HepG2 (cell line): Measurements from ENCODE around the gene NBR1. TPM values are rescaled to one million over a fixed set of nuclear protein-coding genes. Genes with fewer than 3 reads are reported as not detected.

Experiments used
- ATAC-seq: fragments of 200-7000 bp; cut with Tn5 transposase; 3 replicates; pipeline ENCODE4 v1.9.1; 2020; ENCODE audit warnings: mild to moderate bottlenecking, moderate library complexity
- BruUV-seq: library from RNA; stranded (reverse); fragments of 400-500 nt; replicated peaks from 2 replicates; lab custom pipeline; 2021; lab: Mats Ljungman, UMichigan
- CTCF ChIA-PET: fragments of 300-600 bp; formaldehyde crosslinking; extraction: SDS; loops from one replicate; lab custom pipeline; 2021; ENCODE audit warnings: low total read pairs, inconsistent platforms, low intra/inter-chr PET ratio; lab: Yijun Ruan, JAX
- POLR2A ChIA-PET: fragments of 350-600 bp; sonication (Branson Sonifier 250); formaldehyde crosslinking; loops from one replicate; lab custom pipeline; 2020; ENCODE audit warnings: antibody characterized with exemption, inconsistent platforms; lab: Yijun Ruan, JAX
- DNase-seq: peaks from one replicate; pipeline ENCODE4 v3.0.0-alpha.2; 2015; ENCODE audit warnings: low spot score
- FAIRE-seq: peaks from 3 replicates; lab custom pipeline; 2011; peaks lifted over from hg19 to GRCh38; lab: Jason Lieb, UNC
- H2AFZ ChIP-seq: one replicate; pipeline ENCODE4 v1.6.1; 2011; ENCODE audit warnings: low read length, inconsistent platforms
- H3K27ac ChIP-seq: fragments of 300-600 bp; 3 replicates; pipeline ENCODE4 v1.8.0; 2011; ENCODE audit warnings: mixed run types, mild to moderate bottlenecking, mixed read lengths, low read length, inconsistent platforms; ENCODE audit not compliant: insufficient read depth; ENCODE audit errors: extremely low read length
- H3K27me3 ChIP-seq, 2 experiments: fragments of 200-600 bp in 1 of 2; 2 replicates in 1 of 2; 3 replicates in 1 of 2; pipeline versions ENCODE4 v1.6.0 to v1.8.0; 2011; ENCODE audit warnings: low read length in 2 of 2, mild to moderate bottlenecking in 2 of 2, moderate library complexity in 2 of 2, inconsistent platforms in 1 of 2; ENCODE audit not compliant: insufficient read depth in 2 of 2, control insufficient read depth in 1 of 2
- H3K36me3 ChIP-seq, 2 experiments: fragments of 200-600 bp in 1 of 2; replicated peaks in 1 of 2; 2 replicates in 1 of 2; 3 replicates in 1 of 2; pipeline versions ENCODE4 v1.5.1 to v1.8.0; 2011; ENCODE audit warnings: low read length in 2 of 2, inconsistent platforms in 1 of 2; ENCODE audit not compliant: insufficient read depth in 2 of 2, control insufficient read depth in 1 of 2
- H3K4me1 ChIP-seq: 2 replicates; pipeline ENCODE4 v1.5.1; 2012; ENCODE audit warnings: low read length, inconsistent platforms; ENCODE audit not compliant: insufficient read depth
- H3K4me2 ChIP-seq: 2 replicates; pipeline ENCODE4 v1.6.0; 2011; ENCODE audit warnings: low read depth, low read length, inconsistent platforms
- H3K4me3 ChIP-seq, 3 experiments: fragments of 200-600 bp in 1 of 3; sonication (generic), shearing (Covaris generic) in 1 of 3; replicated peaks in 1 of 3; 2 replicates each; pipeline ENCODE4 v1.5.1; 2011 to 2016; ENCODE audit warnings: low read length in 3 of 3, inconsistent platforms in 2 of 3, low read depth in 2 of 3, mild to moderate bottlenecking in 2 of 3, control low read depth in 1 of 3, mixed read lengths in 1 of 3; ENCODE audit not compliant: insufficient read depth in 1 of 3
- H3K79me2 ChIP-seq: one replicate; pipeline ENCODE4 v1.6.1; 2011; ENCODE audit warnings: low read length, inconsistent platforms; ENCODE audit not compliant: insufficient read depth
- H3K9ac ChIP-seq: 2 replicates; pipeline ENCODE4 v1.6.0; 2011; ENCODE audit warnings: mild to moderate bottlenecking, low read depth, low read length, inconsistent platforms; ENCODE audit not compliant: insufficient read depth
- H3K9me3 ChIP-seq: 2 replicates; pipeline ENCODE4 v1.5.1; 2012; ENCODE audit warnings: mild to moderate bottlenecking, low read length
- H4K20me1 ChIP-seq: 2 replicates; pipeline ENCODE4 v1.6.0; 2011; ENCODE audit warnings: inconsistent platforms, mild to moderate bottlenecking, low read length, moderate library complexity; ENCODE audit not compliant: insufficient read depth
- AGO1 ChIP-seq: fragments of 200-400 bp; formaldehyde crosslinking; IDR thresholded peaks from 2 replicates; pipeline ENCODE4 v1.6.1; 2017; ENCODE audit warnings: mild to moderate bottlenecking, low read depth, low read length, moderate library complexity; ENCODE audit not compliant: poor library complexity, severe bottlenecking
- CBX1 ChIP-seq: IDR thresholded peaks from one replicate; pipeline ENCODE4 v1.6.1; 2016; ENCODE audit warnings: antibody characterized with exemption, low read depth
- DNMT1 ChIP-seq: sonication (generic); formaldehyde crosslinking; IDR thresholded peaks from 2 replicates; pipeline ENCODE4 v1.5.1; 2020; ENCODE audit warnings: mild to moderate bottlenecking, missing genetic modification reagents
- GATAD1 ChIP-seq: IDR thresholded peaks from 2 replicates; pipeline ENCODE4 v1.6.1; 2016; ENCODE audit warnings: missing genetic modification reagents, missing compliant biosample characterization
- KLF16 ChIP-seq, 2 experiments: sonication (generic) in 1 of 2; formaldehyde crosslinking in 1 of 2; IDR thresholded peaks; 2 replicates each; pipeline versions ENCODE4 v1.6.1 to v1.8.0; 2016 to 2023; ENCODE audit warnings: missing genetic modification reagents in 2 of 2, missing compliant biosample characterization in 1 of 2
- MTA3 ChIP-seq: sonication (generic); formaldehyde crosslinking; IDR thresholded peaks from 2 replicates; pipeline ENCODE4 v1.4.0; 2020; ENCODE audit warnings: missing genetic modification reagents
- NBN ChIP-seq: fragments of 450-650 bp; conservative IDR thresholded peaks from 2 replicates; pipeline ENCODE4 v1.6.1; 2017
- RFXAP ChIP-seq: sonication (generic); formaldehyde crosslinking; IDR thresholded peaks from 2 replicates; pipeline ENCODE4 v1.4.0; 2020; ENCODE audit warnings: missing genetic modification reagents, borderline replicate concordance
- SRSF9 ChIP-seq: fragments of 200-400 bp; formaldehyde crosslinking; IDR thresholded peaks from 2 replicates; pipeline ENCODE4 v1.6.1; 2018; ENCODE audit warnings: borderline replicate concordance, mild to moderate bottlenecking, low read depth, low read length; ENCODE audit not compliant: insufficient read depth, poor library complexity, severe bottlenecking
- STAT5B ChIP-seq: sonication (generic); formaldehyde crosslinking; IDR thresholded peaks from 2 replicates; pipeline ENCODE4 v1.4.0; 2020; ENCODE audit warnings: missing genetic modification reagents
- ZBTB38 ChIP-seq: sonication (generic); formaldehyde crosslinking; IDR thresholded peaks from 2 replicates; pipeline ENCODE4 v1.5.1; 2020; ENCODE audit warnings: mild to moderate bottlenecking, missing genetic modification reagents
- ZEB1 ChIP-seq: IDR thresholded peaks from 2 replicates; pipeline ENCODE4 v1.6.1; 2012; ENCODE audit warnings: mild to moderate bottlenecking, low read depth, inconsistent platforms; ENCODE audit not compliant: insufficient replicate concordance
- ZFP90 ChIP-seq: sonication (generic); formaldehyde crosslinking; IDR thresholded peaks from 2 replicates; pipeline ENCODE4 v1.8.0; 2022; ENCODE audit warnings: missing genetic modification reagents, mild to moderate bottlenecking, inconsistent platforms, borderline replicate concordance
- ZIK1 ChIP-seq: sonication (generic); formaldehyde crosslinking; IDR thresholded peaks from 2 replicates; pipeline ENCODE4 v1.5.0; 2020; ENCODE audit warnings: mild to moderate bottlenecking, low read depth, missing genetic modification reagents, borderline replicate concordance
- ZKSCAN8 ChIP-seq: IDR thresholded peaks from 2 replicates; pipeline ENCODE4 v1.6.1; 2016; ENCODE audit warnings: borderline replicate concordance, missing genetic modification reagents, missing compliant biosample characterization
- ZNF274 ChIP-seq: sonication (generic); formaldehyde crosslinking; IDR thresholded peaks from 2 replicates; pipeline ENCODE4 v1.5.1; 2020; ENCODE audit warnings: mild to moderate bottlenecking, missing genetic modification reagents
- ZNF337 ChIP-seq: sonication (generic); formaldehyde crosslinking; IDR thresholded peaks from 2 replicates; pipeline ENCODE4 v1.5.1; 2020; ENCODE audit warnings: missing genetic modification reagents, low read depth, mild to moderate bottlenecking, borderline replicate concordance
- ZNF451 ChIP-seq: sonication (generic); formaldehyde crosslinking; IDR thresholded peaks from 2 replicates; pipeline ENCODE4 v1.5.0; 2020; ENCODE audit warnings: mild to moderate bottlenecking, missing genetic modification reagents
- ZNF530 ChIP-seq: sonication (generic); formaldehyde crosslinking; IDR thresholded peaks from 2 replicates; pipeline ENCODE4 v1.5.0; 2020; ENCODE audit warnings: low read depth, mild to moderate bottlenecking, missing genetic modification reagents
- ZNF790 ChIP-seq: sonication (generic); formaldehyde crosslinking; IDR thresholded peaks from 2 replicates; pipeline ENCODE4 v1.8.0; 2022; ENCODE audit warnings: missing genetic modification reagents, mild to moderate bottlenecking, borderline replicate concordance
- ZSCAN12 ChIP-seq: sonication (generic); formaldehyde crosslinking; IDR thresholded peaks from 2 replicates; pipeline ENCODE4 v1.9.0; 2021; ENCODE audit warnings: mild to moderate bottlenecking, missing genetic modification reagents
- WGBS: methylation state at CpG from one replicate; pipeline ENCODE4 v1.1.6; 2017; ENCODE audit warnings: low lambda C conversion rate; 5-methylcytosine and 5-hydroxymethylcytosine counted together
- in situ Hi-C: cut with HindIII; loops from 2 replicates; pipeline ENCODE4 v1.10.0; 2017; ENCODE audit warnings: low pct_unique_long_range_greater_than_20kb; ENCODE audit not compliant: extremely low pct_ligation_motif_present
- intact Hi-C: fragments of 100-400 bp; cut with micrococcal nuclease; formaldehyde crosslinking; loops from one replicate; pipeline ENCODE4 v1.10.0; 2022; ENCODE audit not compliant: unreplicated experiment
- polyA plus RNA-seq, 8 experiments: library from polyadenylated mRNA; depleted of rRNA in 3 of 8; stranded (reverse) in 7 of 8; unstranded in 1 of 8; fragments of >200 nt; fragmentation: Illumina TruSeq in 4 of 8; extraction: Trizol in 4 of 8; gene quantifications; 2 replicates each; pipeline versions ENCODE4 v1.2.1 to v1.2.3, GENCODE V29; 2011 to 2016; ENCODE audit warnings: low read depth in 4 of 8, missing spikeins in 1 of 8, mixed read lengths in 1 of 8; ENCODE audit not compliant: insufficient read depth in 1 of 8
- total RNA-seq, 5 experiments: library from RNA; depleted of rRNA; stranded (reverse); fragments of >200 nt; fragmentation: Illumina TruSeq; extraction: Trizol; gene quantifications; 2 replicates each; pipeline ENCODE4 v1.2.3, GENCODE V29; 2016; ENCODE audit warnings: low read depth in 1 of 5
- TF ChIP-seq, protein P1 (sequence below): sonication (generic); formaldehyde crosslinking; IDR thresholded peaks from 2 replicates; pipeline ENCODE4 v1.8.0; 2022; ENCODE audit warnings: mild to moderate bottlenecking, missing genetic modification reagents
- TF ChIP-seq, protein P2 (sequence below): IDR thresholded peaks from 2 replicates; pipeline ENCODE4 v1.6.1; 2016; ENCODE audit warnings: mild to moderate bottlenecking, missing biosample characterization, missing genetic modification reagents

NBR1 gene
- total and polyA plus RNA-seq, 2 of the 13 experiments (the other 11 are each of a cell fraction or from before 2014, with no cell fraction given), result 51.7 to 121 TPM

DNA sequence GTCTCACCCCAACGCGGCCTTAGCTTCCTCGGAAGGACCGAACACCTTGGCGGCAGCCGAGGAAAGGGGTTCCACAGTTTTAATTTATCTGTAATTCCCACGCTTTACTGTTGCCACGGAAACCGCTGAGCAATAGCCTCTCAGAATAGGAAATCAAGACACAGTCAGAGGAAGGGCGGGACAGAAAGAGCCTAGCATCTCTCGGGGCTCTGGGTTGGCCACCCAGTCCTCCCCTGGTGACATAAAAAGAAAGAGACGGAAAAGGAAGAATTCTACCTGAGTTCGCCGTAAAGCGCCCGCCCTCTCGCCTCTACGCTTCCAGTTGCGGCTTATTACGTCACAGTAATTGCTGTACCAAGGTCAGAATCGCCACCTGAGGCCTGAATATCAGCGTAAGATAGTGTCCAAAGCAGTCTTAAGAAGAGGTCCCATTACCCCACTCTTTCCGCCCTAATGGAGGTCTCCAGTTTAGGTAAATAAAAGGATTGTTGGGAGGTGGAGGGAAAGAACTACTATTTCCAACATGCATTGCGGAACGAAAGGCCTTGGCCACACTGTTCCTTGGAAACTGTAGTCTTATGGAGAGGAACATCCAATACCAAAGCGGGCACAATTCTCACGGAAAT lies 761 bp upstream of the NBR1 start:
- no peaks in the 10 kb centered on the region for H4K20me1 ChIP-seq
- H3K36me3 ChIP-seq, result no peaks in the 10 kb centered on the region
- intact Hi-C loops (loop anchor here (1.0 to 5.0 kb wide), 4 partner anchors 45 to 163 kb away; partner anchors contain the start of genes BRCA1, IFI35 and RND2), in situ Hi-C loops (no loop called here)
- H3K4me3 ChIP-seq, result peak overlapping the region; percentile 62 to 94 (median 75)
- H3K4me1 ChIP-seq, result peaks cover 62% of the 10 kb centered on the region
- ChIA-PET CTCF (interaction anchor here (1.0 kb wide), 1 partner anchor 146 kb away, joined by 3 read pairs; no protein-coding TSS in a partner anchor), POLR2A (interaction anchor here (0.6 to 2.4 kb wide), 13 partner anchors 12 to 172 kb away, joined by 3 to 12 read pairs (median 6); partner anchors contain the start of genes BRCA1, RPL27 and TMEM106A)
- H3K4me2 ChIP-seq, result peak overlapping the region; percentile 93
- under 1% methylated on average over 27 of the region's 27 CpGs for WGBS
- peak overlapping the region; percentile 90 for H3K27ac ChIP-seq
- H2AFZ ChIP-seq, result no peak overlapping the region
- H3K79me2 ChIP-seq, result peaks cover 36% of the 10 kb centered on the region
- H3K9ac ChIP-seq, result peak overlapping the region; percentile 92
- TSS peak; percentile 88 for BruUV-seq
- H3K27me3 ChIP-seq, result no peaks in the 10 kb centered on the region; a peak in 1 of 5 replicates
- FAIRE-seq (peak; percentile 30), ATAC-seq (peak; percentile 85), DNase-seq (peak; percentile 96)
- H3K9me3 ChIP-seq, result no peaks in the 10 kb centered on the region
- TF ChIP-seq MTA3 (CRISPR knock-in tag), result no peak
- TF ChIP-seq, protein P1, sequence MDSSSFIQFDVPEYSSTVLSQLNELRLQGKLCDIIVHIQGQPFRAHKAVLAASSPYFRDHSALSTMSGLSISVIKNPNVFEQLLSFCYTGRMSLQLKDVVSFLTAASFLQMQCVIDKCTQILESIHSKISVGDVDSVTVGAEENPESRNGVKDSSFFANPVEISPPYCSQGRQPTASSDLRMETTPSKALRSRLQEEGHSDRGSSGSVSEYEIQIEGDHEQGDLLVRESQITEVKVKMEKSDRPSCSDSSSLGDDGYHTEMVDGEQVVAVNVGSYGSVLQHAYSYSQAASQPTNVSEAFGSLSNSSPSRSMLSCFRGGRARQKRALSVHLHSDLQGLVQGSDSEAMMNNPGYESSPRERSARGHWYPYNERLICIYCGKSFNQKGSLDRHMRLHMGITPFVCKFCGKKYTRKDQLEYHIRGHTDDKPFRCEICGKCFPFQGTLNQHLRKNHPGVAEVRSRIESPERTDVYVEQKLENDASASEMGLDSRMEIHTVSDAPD (CRISPR knock-in tag), result peak; percentile 57; the same call in 1 of the 2 replicates
- TF ChIP-seq ZSCAN12 (CRISPR knock-in tag), result peak; percentile 46; the same call in 1 of the 2 replicates
- no peak for TF ChIP-seq ZBTB38 (CRISPR knock-in tag)
- TF ChIP-seq DNMT1 (CRISPR knock-in tag), result no peak
- TF ChIP-seq SRSF9, result no peak
- no peak for TF ChIP-seq ZIK1 (CRISPR knock-in tag)
- 0 out of 2 replicates have a peak, but pooled peaks have one; percentile 38 for TF ChIP-seq ZNF530 (CRISPR knock-in tag)
- TF ChIP-seq ZEB1, result peak; percentile 82
- no peak for TF ChIP-seq NBN
- peak; percentile 17; the same call in 1 of the 2 replicates for TF ChIP-seq ZNF451 (CRISPR knock-in tag)
- TF ChIP-seq ZNF274 (CRISPR knock-in tag), result no peak
- 0 out of 2 replicates have a peak, but pooled peaks have one; percentile 37 for TF ChIP-seq ZNF337 (CRISPR knock-in tag)
- peak; percentile 93 for TF ChIP-seq GATAD1
- no peak for TF ChIP-seq STAT5B (CRISPR knock-in tag)
- TF ChIP-seq, protein P2, sequence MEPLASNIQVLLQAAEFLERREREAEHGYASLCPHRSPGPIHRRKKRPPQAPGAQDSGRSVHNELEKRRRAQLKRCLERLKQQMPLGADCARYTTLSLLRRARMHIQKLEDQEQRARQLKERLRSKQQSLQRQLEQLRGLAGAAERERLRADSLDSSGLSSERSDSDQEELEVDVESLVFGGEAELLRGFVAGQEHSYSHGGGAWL, result no peak
- no peak for TF ChIP-seq ZNF790 (CRISPR knock-in tag)
- no peak for TF ChIP-seq AGO1
- TF ChIP-seq ZKSCAN8 (CRISPR knock-in tag), result no peak
- no peak for TF ChIP-seq CBX1
- 0 out of 2 replicates have a peak, but pooled peaks have one; percentile 2 for TF ChIP-seq ZFP90 (CRISPR knock-in tag)
- TF ChIP-seq RFXAP (CRISPR knock-in tag), result peak; percentile 61
- TF ChIP-seq KLF16 (CRISPR knock-in tag; IDR thresholded peaks at IDR 0.05), result peak; percentile 15 to 35; a peak in 1 of 4 replicates
